ENCODE results near the gene RASL11B.
A peak's percentile ranks its signal among the peaks of the same experiment; 100 is the strongest.

RASL11B gene, protein sequence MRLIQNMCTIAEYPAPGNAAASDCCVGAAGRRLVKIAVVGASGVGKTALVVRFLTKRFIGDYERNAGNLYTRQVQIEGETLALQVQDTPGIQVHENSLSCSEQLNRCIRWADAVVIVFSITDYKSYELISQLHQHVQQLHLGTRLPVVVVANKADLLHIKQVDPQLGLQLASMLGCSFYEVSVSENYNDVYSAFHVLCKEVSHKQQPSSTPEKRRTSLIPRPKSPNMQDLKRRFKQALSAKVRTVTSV

DNA sequence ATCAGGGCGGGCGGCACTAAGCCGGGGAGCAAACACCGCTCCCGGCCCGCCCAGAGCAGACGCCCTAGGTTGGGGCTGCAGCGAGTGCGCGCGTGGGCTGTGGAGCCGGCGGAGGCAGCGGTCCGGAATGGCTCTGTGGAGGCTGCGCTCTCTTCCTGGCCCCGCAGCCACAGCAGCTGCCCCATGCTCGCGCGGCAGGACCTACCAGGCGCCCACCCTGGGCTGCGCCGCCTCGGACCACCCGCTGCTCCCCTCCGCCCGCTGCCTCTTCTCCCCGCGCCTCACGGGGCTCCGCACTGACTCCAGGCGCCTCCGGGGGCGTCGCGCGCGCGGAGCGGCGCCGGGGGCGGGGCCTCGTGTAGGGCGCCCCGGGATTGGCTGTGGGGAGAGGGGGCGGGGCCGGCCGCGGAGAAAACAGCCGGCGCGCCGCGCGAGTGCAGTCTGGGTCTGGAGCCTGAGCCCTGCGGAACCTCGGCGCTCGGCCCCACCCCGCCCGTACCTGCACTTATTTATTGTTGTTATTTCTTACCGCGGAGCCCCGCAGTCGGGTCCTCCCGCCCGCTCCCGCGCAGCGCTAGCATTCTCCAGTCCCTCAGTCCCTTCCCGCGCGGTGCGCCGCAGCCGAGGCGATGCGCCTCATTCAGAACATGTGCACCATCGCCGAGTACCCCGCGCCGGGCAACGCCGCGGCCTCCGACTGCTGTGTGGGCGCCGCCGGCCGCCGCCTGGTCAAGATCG is at the start of gene RASL11B:
Gene RASL11B (plus strand): TSS at position 439 of the 738 bp plus-strand sequence. CDS start 191 bp downstream, at position 630.
- Histone ChIP-seq H3K27me3 (ENCODE audit: control insufficient read depth, insufficient read depth, low read length) (no peaks in the 10 kb centered on the region), H3K9me3 (ENCODE audit: control insufficient read depth, insufficient read depth, low read length) (0 out of 2 replicates have a peak, but pooled peaks cover 5% of the 10 kb centered on the region), H3K4me3 (ENCODE audit: low read depth, low read length) (peak within 1 kb of the TSS; percentile 90), H3K9ac (ENCODE audit: low read depth, low read length) (peak within 1 kb of the TSS; percentile 82), H3K27ac (ENCODE audit: low read depth, low read length) (peak within 1 kb of the TSS; percentile 43), H3K4me1 (ENCODE audit: control insufficient read depth, insufficient read depth, low read length) (peaks cover 51% of the 10 kb centered on the region), H3K36me3 (ENCODE audit: control insufficient read depth, insufficient read depth, low read length) (peaks cover 41% of the 10 kb centered on the region)

DNA sequence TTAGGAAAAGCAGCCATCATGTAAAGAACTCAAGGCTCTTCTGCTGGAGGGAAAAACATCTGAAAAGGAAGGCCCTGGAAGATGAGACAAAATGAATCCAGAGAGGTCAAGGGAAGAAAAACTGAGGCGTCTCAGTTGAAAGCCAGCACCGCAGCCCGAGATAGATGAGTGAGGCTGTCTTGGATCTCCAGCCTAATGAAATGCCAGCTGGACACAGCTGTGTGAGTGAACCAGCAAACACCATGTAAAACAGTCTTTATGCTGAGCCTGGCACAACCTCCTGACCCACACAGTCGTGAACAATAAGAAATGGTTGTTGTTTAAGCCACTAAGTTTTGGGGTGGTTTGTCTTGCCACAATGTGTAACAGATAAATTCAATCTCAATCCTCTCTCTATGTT is 48.6 kb upstream of the RASL11B start:
- H3K4me1 ChIP-seq (ENCODE audit: control insufficient read depth, insufficient read depth, low read length) = no peaks in the 10 kb centered on the region
- H3K27ac ChIP-seq (ENCODE audit: low read depth, low read length) = no peak overlapping the region
- no peaks in the 10 kb centered on the region for H3K27me3 ChIP-seq (ENCODE audit: control insufficient read depth, insufficient read depth, low read length)

DNA sequence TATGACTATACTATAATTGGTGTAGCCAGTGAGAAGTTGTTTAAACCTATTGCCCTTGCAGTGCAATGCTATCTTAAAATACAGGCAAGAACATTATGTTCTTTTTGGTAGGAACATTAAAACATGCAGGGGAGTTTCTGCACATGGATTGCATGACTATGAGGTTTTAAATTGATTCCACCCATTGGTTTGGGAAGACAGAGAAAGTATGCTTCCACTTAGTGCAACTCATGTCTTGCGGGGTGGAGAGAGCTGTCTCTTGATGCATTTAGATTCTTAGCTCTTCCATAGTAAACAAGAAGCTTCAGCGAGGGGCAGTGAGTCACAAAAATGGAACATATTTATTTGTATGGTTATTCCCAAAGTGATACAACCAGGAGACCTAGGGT is 39.5 kb upstream of the RASL11B start:
- H3K9ac ChIP-seq (ENCODE audit: low read depth, low read length) = no peak overlapping the region
- no peaks in the 10 kb centered on the region for H3K36me3 ChIP-seq (ENCODE audit: control insufficient read depth, insufficient read depth, low read length)
- H3K27me3 ChIP-seq (ENCODE audit: control insufficient read depth, insufficient read depth, low read length) = no peaks in the 10 kb centered on the region
- peaks cover 4% of the 10 kb centered on the region; the same call in 1 of the 2 replicates for H3K4me1 ChIP-seq (ENCODE audit: control insufficient read depth, insufficient read depth, low read length)
- no peak overlapping the region for H3K27ac ChIP-seq (ENCODE audit: low read depth, low read length)
- H3K4me3 ChIP-seq (ENCODE audit: low read depth, low read length) = no peak overlapping the region
- H3K9me3 ChIP-seq (ENCODE audit: control insufficient read depth, insufficient read depth, low read length) = no peaks in the 10 kb centered on the region

More for the DNA sequence above, 48.6 kb upstream of the RASL11B start:
- H3K36me3 ChIP-seq (ENCODE audit: control insufficient read depth, insufficient read depth, low read length) = no peaks in the 10 kb centered on the region
- H3K9me3 ChIP-seq (ENCODE audit: control insufficient read depth, insufficient read depth, low read length) = 0 out of 2 replicates have a peak, but pooled peaks cover 3% of the 10 kb centered on the region
- no peak overlapping the region for H3K9ac ChIP-seq (ENCODE audit: low read depth, low read length)
- no peak overlapping the region for H3K4me3 ChIP-seq (ENCODE audit: low read depth, low read length)

DNA sequence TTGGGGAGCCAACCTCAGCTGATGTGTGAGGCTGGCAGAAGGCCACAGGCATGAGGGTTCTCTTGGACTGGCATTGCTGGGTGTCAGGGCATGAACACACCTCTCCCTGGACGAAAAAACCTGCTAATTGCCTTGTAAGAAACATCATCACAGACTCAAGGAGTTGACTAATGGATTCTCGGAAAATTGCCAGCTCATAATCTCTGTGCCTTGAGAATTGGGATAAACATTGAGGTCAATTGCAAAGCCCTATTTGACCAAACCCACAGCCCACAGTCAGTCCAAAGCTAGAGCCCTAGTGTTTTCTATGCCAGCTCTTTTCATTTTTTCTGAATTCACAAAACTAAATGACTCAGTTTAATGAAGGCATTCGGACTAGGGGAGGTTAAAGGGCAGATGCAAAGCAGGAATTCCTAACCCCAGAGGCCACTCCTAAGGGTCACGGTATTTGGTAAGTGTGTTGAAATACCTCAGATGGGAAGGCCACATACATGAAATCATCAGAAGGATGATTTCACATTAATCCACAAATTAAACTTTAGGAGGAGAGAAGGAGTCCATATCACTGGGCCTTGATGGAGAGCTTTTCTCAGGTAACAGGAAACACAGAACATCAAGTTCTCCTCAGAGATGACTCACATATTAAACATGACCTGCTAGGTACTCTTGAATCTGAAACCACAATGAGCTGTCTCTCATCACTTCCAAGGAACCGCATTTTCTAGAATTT is 39.0 kb upstream of the RASL11B start:
- Histone ChIP-seq H3K9ac (ENCODE audit: low read depth, low read length) (no peak overlapping the region), H3K9me3 (ENCODE audit: control insufficient read depth, insufficient read depth, low read length) (no peaks in the 10 kb centered on the region), H3K27ac (ENCODE audit: low read depth, low read length) (no peak overlapping the region), H3K27me3 (ENCODE audit: control insufficient read depth, insufficient read depth, low read length) (no peaks in the 10 kb centered on the region), H3K4me1 (ENCODE audit: control insufficient read depth, insufficient read depth, low read length) (peaks cover 4% of the 10 kb centered on the region; the same call in 1 of the 2 replicates), H3K4me3 (ENCODE audit: low read depth, low read length) (no peak overlapping the region), H3K36me3 (ENCODE audit: control insufficient read depth, insufficient read depth, low read length) (no peaks in the 10 kb centered on the region)

DNA sequence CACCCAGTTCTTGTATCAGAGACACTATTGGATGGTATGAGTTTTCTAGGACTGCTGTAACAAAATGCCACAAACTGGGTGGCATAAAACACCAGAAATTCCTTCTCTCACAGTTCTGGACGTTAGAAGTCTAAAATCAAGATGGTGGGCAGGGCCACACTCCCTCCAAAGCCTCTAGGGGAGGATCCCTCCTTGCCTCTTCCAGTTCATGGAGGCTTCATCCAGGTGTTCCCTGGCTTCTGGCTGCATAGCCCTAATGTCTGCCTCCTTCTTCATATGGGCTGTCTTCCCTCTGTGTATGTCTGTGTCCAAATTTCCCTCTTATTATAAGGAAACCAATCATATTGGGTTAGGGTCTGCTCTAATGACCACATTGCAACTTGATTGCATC is 38.4 kb upstream of the RASL11B start:
- no peak overlapping the region for H3K27ac ChIP-seq (ENCODE audit: low read depth, low read length)
- no peak overlapping the region for H3K9ac ChIP-seq (ENCODE audit: low read depth, low read length)
- no peak overlapping the region for H3K4me3 ChIP-seq (ENCODE audit: low read depth, low read length)
- peaks cover 4% of the 10 kb centered on the region; the same call in 1 of the 2 replicates for H3K4me1 ChIP-seq (ENCODE audit: control insufficient read depth, insufficient read depth, low read length)
- no peaks in the 10 kb centered on the region for H3K36me3 ChIP-seq (ENCODE audit: control insufficient read depth, insufficient read depth, low read length)
- H3K9me3 ChIP-seq (ENCODE audit: control insufficient read depth, insufficient read depth, low read length) = no peaks in the 10 kb centered on the region
- no peaks in the 10 kb centered on the region for H3K27me3 ChIP-seq (ENCODE audit: control insufficient read depth, insufficient read depth, low read length)

DNA sequence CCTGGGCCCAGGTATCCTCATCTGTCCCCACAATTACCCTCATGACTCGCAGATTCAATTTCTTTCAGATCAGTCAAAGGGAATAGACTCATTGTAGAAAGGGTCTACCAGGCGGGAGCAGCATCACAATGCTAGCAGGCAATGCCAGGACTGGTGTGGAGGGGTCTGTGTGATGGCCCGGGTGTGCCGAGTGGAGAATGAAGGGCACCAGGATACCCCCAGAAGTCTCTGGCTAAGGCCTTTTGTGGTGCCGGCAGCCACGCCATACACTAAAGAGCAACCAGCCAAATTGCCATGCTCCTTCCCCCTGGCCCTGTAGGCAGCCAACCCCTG is 37.9 kb upstream of the RASL11B start:
- H3K4me3 ChIP-seq (ENCODE audit: low read depth, low read length) = no peak overlapping the region
- H3K9ac ChIP-seq (ENCODE audit: low read depth, low read length) = no peak overlapping the region
- H3K4me1 ChIP-seq (ENCODE audit: control insufficient read depth, insufficient read depth, low read length) = peaks cover 4% of the 10 kb centered on the region; the same call in 1 of the 2 replicates
- H3K36me3 ChIP-seq (ENCODE audit: control insufficient read depth, insufficient read depth, low read length) = no peaks in the 10 kb centered on the region
- no peaks in the 10 kb centered on the region for H3K27me3 ChIP-seq (ENCODE audit: control insufficient read depth, insufficient read depth, low read length)
- H3K27ac ChIP-seq (ENCODE audit: low read depth, low read length) = no peak overlapping the region
- no peaks in the 10 kb centered on the region for H3K9me3 ChIP-seq (ENCODE audit: control insufficient read depth, insufficient read depth, low read length)

DNA sequence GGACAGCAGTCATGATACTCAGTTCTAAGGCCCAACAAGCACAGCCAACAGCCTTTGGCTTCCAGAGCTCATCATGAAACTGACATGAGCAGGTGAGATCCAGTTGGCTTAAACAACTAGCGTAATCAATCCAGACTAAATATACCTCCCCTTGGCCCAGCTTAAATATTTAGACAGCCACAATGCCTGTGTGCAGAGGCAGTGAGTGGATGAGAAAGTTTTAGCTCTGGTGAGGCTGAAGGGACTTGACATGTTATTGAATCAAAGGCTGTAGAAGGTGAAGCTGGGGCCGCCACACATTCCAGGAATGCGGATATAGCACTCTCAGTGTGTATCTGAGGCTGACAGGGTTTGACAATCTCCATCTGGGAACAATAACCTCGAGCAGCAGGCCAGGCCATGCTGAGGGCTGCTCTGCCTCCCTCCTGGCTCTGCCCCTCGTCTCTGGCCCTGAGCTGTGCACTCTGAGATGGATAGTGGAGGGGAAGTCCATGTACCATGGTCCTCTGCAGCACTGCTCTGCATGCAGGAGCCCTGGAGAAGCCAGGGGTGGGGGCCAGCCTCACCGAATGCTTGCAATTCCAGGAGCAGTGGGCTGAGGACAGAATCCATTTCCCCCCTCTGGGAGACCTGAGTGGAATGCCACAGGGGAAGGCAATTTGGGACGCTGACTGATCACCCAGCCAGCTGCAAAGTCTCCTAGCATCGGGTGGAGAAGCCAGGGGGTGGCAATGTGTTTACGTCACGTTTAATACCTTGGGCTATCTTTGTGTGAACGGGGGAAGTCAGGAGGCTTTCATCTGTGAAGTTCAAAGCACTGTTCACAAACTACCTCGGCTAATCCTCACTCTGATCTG is 37.3 kb upstream of the RASL11B start:
- Histone ChIP-seq H3K27ac (ENCODE audit: low read depth, low read length) (no peak overlapping the region), H3K4me3 (ENCODE audit: low read depth, low read length) (no peak overlapping the region), H3K27me3 (ENCODE audit: control insufficient read depth, insufficient read depth, low read length) (no peaks in the 10 kb centered on the region), H3K9ac (ENCODE audit: low read depth, low read length) (no peak overlapping the region), H3K36me3 (ENCODE audit: control insufficient read depth, insufficient read depth, low read length) (no peaks in the 10 kb centered on the region), H3K9me3 (ENCODE audit: control insufficient read depth, insufficient read depth, low read length) (no peaks in the 10 kb centered on the region), H3K4me1 (ENCODE audit: control insufficient read depth, insufficient read depth, low read length) (peaks cover 4% of the 10 kb centered on the region; the same call in 1 of the 2 replicates)

DNA sequence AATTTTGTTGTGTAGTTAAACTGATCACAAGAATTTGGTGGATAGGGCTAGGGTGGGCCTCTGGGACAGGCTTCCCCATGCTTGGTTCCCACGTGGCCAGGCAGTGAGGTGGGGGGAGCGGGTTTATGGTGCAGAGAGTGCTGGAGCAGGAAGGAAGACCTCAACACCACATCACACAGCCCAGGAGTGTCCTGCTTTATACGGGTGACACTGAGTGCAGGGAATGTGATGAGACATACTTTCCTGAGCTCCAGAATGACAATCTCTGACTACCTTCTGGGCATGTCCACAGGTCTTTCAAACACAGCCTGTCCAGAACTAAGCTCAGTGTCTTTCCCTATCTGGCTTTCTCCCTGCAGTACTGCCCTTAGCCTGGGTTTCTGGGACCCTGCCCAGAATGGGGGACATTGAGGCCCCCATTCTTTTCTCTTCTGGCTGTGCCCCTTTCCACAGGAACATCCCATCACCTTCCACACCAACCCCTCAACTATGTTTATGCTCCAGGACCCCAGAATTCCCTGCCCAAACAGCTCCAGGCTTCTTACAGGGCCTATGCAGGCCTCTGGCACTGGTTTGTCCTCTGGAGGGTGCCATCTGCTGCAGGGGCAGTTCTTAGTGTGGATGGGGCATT is 36.5 kb upstream of the RASL11B start:
- no peak overlapping the region for H3K9ac ChIP-seq (ENCODE audit: low read depth, low read length)
- no peaks in the 10 kb centered on the region for H3K36me3 ChIP-seq (ENCODE audit: control insufficient read depth, insufficient read depth, low read length)
- H3K9me3 ChIP-seq (ENCODE audit: control insufficient read depth, insufficient read depth, low read length) = no peaks in the 10 kb centered on the region
- H3K27me3 ChIP-seq (ENCODE audit: control insufficient read depth, insufficient read depth, low read length) = no peaks in the 10 kb centered on the region
- H3K4me1 ChIP-seq (ENCODE audit: control insufficient read depth, insufficient read depth, low read length) = peaks cover 4% of the 10 kb centered on the region; the same call in 1 of the 2 replicates
- H3K27ac ChIP-seq (ENCODE audit: low read depth, low read length) = no peak overlapping the region
- no peak overlapping the region for H3K4me3 ChIP-seq (ENCODE audit: low read depth, low read length)

DNA sequence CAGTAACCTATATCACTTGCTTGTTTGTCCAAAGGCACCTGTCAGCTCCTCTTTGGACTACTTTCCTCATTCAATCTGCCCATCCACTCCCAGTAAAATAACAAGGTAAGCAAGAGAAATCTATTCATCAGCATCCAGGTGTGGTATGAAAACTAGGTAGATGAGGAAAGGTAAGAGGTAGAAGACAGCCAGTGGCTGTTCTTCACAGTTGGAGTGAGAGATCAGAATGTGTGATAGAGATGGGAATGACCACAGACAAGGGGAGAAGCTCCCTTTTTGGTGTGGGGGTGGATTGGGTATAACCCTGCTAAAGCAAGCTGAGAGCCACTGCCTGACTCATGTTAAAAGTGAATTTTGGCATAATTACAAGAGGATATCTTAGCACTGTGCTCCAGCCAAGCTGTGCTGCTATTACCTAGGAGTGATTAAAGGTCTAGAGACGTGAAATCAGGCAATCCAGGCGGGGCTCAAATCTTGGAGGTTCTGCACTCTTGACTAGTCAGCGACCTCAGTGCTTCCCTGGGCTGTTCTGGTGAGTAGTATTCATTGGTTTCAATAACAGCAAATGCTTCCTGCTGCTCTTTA is 28.1 kb upstream of the RASL11B start:
- H3K27me3 ChIP-seq (ENCODE audit: control insufficient read depth, insufficient read depth, low read length) = peaks cover 2% of the 10 kb centered on the region; the same call in 1 of the 2 replicates
- H3K4me3 ChIP-seq (ENCODE audit: low read depth, low read length) = no peak overlapping the region
- peaks cover 33% of the 10 kb centered on the region for H3K4me1 ChIP-seq (ENCODE audit: control insufficient read depth, insufficient read depth, low read length)
- H3K27ac ChIP-seq (ENCODE audit: low read depth, low read length) = peak overlapping the region; percentile 90
- peak overlapping the region; percentile 29; the same call in 1 of the 2 replicates for H3K9ac ChIP-seq (ENCODE audit: low read depth, low read length)
- no peaks in the 10 kb centered on the region for H3K36me3 ChIP-seq (ENCODE audit: control insufficient read depth, insufficient read depth, low read length)
- no peaks in the 10 kb centered on the region for H3K9me3 ChIP-seq (ENCODE audit: control insufficient read depth, insufficient read depth, low read length)

Data from HUES48 (cell line).